Measurements from ENCODE around the gene OGDH. TPM values are rescaled to one million over a fixed set of nuclear protein-coding genes. Genes with fewer than 3 reads are reported as not detected.
A peak's percentile ranks its signal among the peaks of the same experiment; 100 is the strongest.
"Not testable (repeated sequence)": the region's sequence is repeated elsewhere in the genome, so short reads cannot be mapped to it uniquely, and the experiment has no call there.

Gene OGDH
- total and polyA plus RNA-seq, 2 of the 13 experiments (the other 11 are each of a cell fraction or from before 2014, with no cell fraction given) = 17.4 to 25.4 TPM

DNA sequence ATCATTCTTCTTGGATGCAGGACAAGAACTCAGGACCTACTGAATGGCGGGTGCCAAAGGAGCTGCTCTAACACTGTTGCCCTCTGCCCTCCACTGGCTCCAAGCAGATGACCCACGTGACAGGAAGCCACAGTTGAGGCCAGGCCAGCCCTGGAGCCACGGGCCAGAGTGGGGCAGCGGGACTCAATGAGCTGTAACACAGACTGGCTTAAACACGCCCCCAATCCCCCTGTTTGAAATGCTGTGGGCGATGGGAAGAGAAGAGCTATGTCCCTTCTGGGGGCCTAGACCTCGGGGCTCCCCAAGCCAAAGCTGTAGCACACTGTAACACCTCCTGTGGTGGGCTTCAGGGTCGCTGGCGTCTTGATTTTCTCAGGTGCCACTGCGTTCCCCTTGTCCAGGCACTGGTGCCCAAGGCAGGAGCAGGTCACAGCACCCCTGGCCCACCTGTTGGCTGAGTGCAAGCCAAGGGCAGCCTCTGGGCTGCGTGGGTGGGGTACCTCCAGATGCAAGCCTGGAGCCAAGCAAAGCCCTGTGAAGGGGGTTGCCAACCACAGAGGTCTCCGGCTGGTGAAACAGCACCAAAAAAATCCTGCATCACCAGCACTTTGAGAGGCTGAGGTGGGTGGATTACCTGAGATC, 123.6 kb downstream of the OGDH start (continued):
- TF ChIP-seq ZNF687 (CRISPR knock-in tag; IDR thresholded peaks at IDR 0.05) = peak; percentile 69
- TF ChIP-seq ZBTB4 (CRISPR knock-in tag; IDR thresholded peaks at IDR 0.05; ENCODE audit: borderline replicate concordance) = peak; percentile 52; the same call in 1 of the 2 replicates
- TF ChIP-seq ZNF839 (CRISPR knock-in tag; IDR thresholded peaks at IDR 0.05; ENCODE audit: borderline replicate concordance) = 0 out of 2 replicates have a peak, but pooled peaks have one; percentile 40
- TF ChIP-seq GABPA (IDR thresholded peaks at IDR 0.05; ENCODE audit: low read depth, low read length) = peak; percentile 30
- peak; percentile 73 for TF ChIP-seq GABPA (CRISPR knock-in tag; IDR thresholded peaks at IDR 0.05; ENCODE audit: low read depth)

GRCh38 chr7:44732971-44733370, 126.5 kb downstream of the OGDH start:
- H3K36me3 ChIP-seq (replicated peaks in 1 of 2; ENCODE audit: control insufficient read depth in 1 of 2, insufficient read depth in 2 of 2, low read length in 2 of 2); H4K20me1 ChIP-seq (ENCODE audit: insufficient read depth, low read length); CTCF ChIA-PET (ENCODE audit: low intra/inter-chr PET ratio, low total read pairs); BruUV-seq (replicated peaks); H3K4me3 ChIP-seq (replicated peaks in 1 of 3; ENCODE audit: insufficient read depth in 1 of 3, low read depth in 2 of 3, low read length in 3 of 3); H2AFZ ChIP-seq (ENCODE audit: low read length); H3K9me3 ChIP-seq (ENCODE audit: low read length); FAIRE-seq; H3K4me2 ChIP-seq (ENCODE audit: low read depth, low read length); DNase-seq (ENCODE audit: low spot score); H3K27me3 ChIP-seq (ENCODE audit: control insufficient read depth in 1 of 2, insufficient read depth in 2 of 2, low read length in 2 of 2); POLR2A ChIA-PET; intact Hi-C loops (cut with micrococcal nuclease; ENCODE audit: unreplicated experiment); H3K27ac ChIP-seq (ENCODE audit: extremely low read length, insufficient read depth, low read length); ATAC-seq; H3K9ac ChIP-seq (ENCODE audit: insufficient read depth, low read depth, low read length); H3K79me2 ChIP-seq (ENCODE audit: insufficient read depth, low read length); in situ Hi-C loops (cut with HindIII; ENCODE audit: extremely low pct_ligation_motif_present, low pct_unique_long_range_greater_than_20kb): not testable (repeated sequence)
- peaks cover 17% of the 10 kb centered on the region for H3K4me1 ChIP-seq (ENCODE audit: insufficient read depth, low read length)
- 55% methylated on average over 6 of the region's 6 CpGs for WGBS (ENCODE audit: low lambda C conversion rate)
